Stimulated activated CD8-positive, alpha-beta memory T cell treated with anti-CD3 and anti-CD28 coated beads, Interleukin-15, amount 100 ng/mL, for 24 hours (primary cell): ENCODE data around the gene YRDC.

ENCODE experiments used
- DNase-seq: peaks from one replicate; pipeline ENCODE4 v3.0.0-alpha.2; 2020; ENCODE audit warnings: low read depth

YRDC gene

GRCh38 chr1:37765916-37766664, 41.9 kb downstream of the YRDC start:
- DNase-seq: no peak

- no peak for DNase-seq
Observed at GRCh38 chr1:37764888-37765441, 43.0 kb downstream of the YRDC start, which contains the start of gene EPHA10. Gene EPHA10 (minus strand): TSS chr1:37765120. CDS start chr1:37765066, 54 bp downstream.

DNA sequence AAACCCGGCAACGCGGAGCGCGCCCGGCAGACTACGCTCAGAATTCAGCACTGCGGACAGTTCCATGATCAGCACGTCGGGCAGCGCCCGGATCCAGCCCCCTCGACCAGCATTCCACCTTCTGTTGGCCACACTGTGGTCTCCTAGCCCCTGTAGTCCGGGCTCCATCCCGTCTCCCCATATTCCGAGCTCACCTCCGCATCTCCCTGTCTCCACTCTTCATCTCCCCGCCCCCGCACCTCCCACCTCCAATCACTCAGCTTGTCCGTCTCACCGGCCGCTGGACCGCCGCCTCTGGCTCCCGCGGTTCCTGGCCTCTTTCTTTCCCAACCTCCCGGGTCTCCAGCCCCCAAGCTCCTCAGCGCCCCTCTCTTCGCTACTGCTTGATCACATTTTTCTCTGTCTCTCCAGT, 43.6 kb downstream of the YRDC start:
- peak; percentile 26 for DNase-seq

- DNase-seq: no peak
Observed at GRCh38 chr1:37763791-37764413, 44.1 kb downstream of the YRDC start.

DNA sequence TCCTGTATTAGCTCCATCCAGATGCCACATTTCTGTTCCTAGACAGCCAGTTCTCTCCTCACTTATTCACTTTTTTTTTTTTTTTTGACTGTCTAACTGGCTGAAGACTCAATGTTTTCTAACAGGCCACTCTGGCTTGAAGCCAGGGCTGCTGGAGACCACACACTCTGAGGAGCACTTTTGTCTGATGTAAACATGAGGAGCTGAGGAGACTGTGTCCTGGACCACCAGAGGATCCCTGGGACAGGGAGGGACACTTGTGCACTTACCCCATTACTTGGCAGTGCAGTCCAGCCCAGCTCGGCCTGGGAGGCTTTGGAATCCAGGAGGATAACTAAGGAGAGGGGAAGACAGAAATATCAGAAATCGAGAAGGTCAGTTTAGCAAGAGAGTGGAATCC, 45.5 kb downstream of the YRDC start:
- DNase-seq: no peak

DNA sequence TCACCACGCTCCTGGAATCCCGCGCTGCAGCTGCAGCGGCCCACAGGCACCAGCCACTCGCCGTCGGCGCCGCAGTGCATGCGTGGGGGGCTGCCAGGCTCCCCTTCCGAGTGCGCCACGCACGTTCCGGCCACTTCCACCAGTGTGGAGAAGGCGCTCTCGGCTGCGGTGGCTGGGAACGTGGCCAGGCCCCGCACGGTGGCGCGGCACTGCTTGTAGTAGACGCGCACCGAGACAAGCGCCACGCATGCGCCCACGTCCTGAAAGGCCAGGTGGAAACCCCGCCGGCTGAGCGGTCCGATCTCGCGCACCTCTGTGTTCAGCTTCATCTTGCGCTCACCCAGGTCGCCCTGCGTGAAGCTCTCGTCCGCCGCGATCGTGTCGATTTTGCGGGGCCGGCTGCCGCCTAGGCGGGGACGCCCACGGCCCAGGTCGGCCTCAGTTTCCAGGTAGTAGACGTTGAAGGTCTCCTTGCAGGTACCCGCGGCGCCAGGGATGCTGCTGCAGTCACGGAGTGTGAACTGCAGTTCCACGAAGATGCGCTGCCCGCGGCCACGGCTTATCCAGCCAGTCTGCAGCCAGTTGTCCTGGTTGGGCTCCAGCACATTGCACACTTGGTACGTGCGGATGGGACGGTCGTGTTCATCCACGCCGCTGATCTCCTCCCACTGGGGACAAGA, 46.5 kb downstream of the YRDC start:
- no peak for DNase-seq

DNA sequence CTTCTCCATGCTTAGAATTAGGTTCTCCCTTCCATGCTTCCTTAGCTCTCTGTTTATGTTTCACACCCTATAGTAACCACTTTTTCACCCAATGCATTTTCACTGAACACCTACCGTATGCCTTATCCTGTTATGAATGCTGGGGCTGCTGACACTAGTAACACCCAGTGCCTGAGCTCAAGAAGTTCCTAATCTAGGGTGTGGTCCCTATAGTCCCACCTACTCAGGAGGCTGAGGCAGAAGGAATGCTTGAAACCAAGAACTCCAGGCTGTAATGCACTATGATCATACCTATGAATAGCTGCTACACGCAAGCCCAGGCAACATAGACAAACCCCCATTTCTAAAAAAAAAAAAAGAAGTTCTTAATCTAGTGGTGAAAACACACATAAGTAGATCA, 48.6 kb downstream of the YRDC start:
- no peak for DNase-seq

DNA sequence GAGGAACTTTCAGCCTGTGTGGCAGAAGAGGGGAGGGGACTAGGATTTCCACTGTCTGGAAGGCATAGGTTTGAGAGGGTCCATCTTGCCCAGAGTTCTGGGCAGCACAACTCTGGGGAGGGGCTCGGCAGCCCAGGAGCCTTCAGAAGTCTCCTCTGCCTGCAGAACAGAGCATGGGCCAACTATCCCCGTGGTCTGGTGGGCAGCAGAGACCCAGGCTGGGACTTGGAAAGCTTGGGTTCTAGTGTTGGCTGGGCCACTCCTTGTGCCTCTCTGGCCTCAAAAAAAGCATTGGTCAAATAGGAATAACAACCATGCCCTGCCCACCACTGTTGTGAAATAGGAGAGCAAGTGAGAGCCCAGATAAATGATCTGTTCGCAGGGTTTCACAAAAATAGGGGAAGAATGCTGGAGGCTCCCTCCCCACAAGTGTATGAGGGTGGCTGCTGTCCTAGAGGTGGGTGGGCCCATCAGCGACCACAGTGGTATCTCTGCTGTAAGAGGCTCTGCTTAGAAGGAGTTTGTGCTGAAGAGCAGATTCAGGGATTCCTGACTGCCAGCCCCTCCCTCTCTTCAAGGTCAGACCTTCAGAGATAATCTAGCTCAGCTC, 52.0 kb downstream of the YRDC start:
- DNase-seq: no peak

- no peak for DNase-seq
Observed at GRCh38 chr1:37755290-37755689, 52.7 kb downstream of the YRDC start.

DNA sequence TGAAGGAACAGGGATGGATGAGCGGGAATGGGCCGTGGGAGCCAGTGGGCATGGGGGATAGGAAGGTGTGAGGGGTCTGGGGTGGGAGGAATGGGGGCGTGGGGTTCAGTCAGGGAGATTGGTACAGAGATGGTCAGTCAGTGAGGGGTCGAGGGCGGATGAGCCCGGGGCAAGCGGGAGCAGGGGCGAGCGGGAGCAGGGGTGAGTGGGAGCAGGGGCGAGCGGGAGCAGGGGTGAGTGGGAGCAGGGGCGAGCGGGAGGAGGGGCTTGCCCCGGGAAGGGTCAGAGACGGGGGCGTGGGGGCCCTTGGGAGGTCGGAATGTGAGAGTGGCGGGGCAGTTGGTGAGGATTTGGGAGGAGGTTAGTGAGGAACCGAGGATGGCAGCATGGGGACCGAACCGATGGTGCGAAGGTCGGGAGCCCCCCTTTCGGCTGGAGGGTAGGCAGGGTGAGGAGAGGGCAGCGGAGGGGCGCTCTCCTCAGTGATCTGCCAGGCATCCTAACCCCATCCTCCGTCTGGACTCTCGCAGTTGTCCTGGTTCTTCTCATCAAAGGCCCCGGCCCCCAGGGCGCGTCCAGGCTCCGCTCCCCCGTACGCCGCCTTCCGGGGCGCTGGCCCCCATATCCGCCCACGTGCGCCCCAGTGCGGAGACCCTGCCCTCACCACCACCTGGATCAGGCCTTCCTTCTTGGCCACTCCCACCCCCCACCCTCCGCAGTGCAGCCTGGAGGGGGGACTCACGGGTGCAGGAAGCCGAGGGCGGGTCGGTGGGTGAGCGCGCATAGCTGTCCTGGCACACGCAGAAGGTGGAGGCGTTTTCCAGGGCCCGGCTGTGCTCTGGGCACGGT, 54.3 kb downstream of the YRDC start:
- no peak for DNase-seq
